NCI-H1436 treated with DMSO at 0.1 percent for 48 hours (cell line): ENCODE results near the gene CXCL8.
"Not testable (repeated sequence)": the region's sequence is repeated elsewhere in the genome, so short reads cannot be mapped to it uniquely, and the experiment has no call there.

Source experiments
- DNase-seq: peaks from one replicate; lab custom pipeline; 2025; lab: John Stamatoyannopoulos, UW

Gene CXCL8

GRCh38 chr4:73740353-73740778 lies at the start of gene CXCL8:
CXCL8 (plus strand) TSS chr4:73740569; CDS start chr4:73740659, 90 bp downstream.
- no peak for DNase-seq

- DNase-seq = not testable (repeated sequence)
These were observed 49.2 kb upstream of the CXCL8 start for GRCh38 chr4:73691201-73691600.

- no peak for DNase-seq
These were observed 48.6 kb upstream of the CXCL8 start for GRCh38 chr4:73691759-73692158.

GRCh38 chr4:73692254-73692653 lies 48.1 kb upstream of the CXCL8 start:
- DNase-seq = no peak

- DNase-seq = no peak
These were observed 47.7 kb upstream of the CXCL8 start for GRCh38 chr4:73692701-73693100.

GRCh38 chr4:73693811-73694210 lies 46.6 kb upstream of the CXCL8 start:
- no peak for DNase-seq

- DNase-seq = no peak
These were observed 42.2 kb upstream of the CXCL8 start for GRCh38 chr4:73698217-73698616.

GRCh38 chr4:73701116-73701515 lies 39.3 kb upstream of the CXCL8 start:
- DNase-seq = no peak

- DNase-seq = no peak
These were observed 37.5 kb upstream of the CXCL8 start for GRCh38 chr4:73702796-73703287.

- no peak for DNase-seq
These were observed 37.0 kb upstream of the CXCL8 start for GRCh38 chr4:73703320-73703719.

- no peak for DNase-seq
These were observed 35.9 kb upstream of the CXCL8 start for GRCh38 chr4:73704314-73705055.

GRCh38 chr4:73705056-73705432 lies 35.3 kb upstream of the CXCL8 start:
- DNase-seq = no peak

- DNase-seq = no peak
These were observed 34.6 kb upstream of the CXCL8 start for GRCh38 chr4:73705721-73706120.

- DNase-seq = no peak
These were observed 33.6 kb upstream of the CXCL8 start for GRCh38 chr4:73706811-73707210.

GRCh38 chr4:73707269-73707875 lies 33.0 kb upstream of the CXCL8 start:
- no peak for DNase-seq

- DNase-seq = no peak
These were observed 32.3 kb upstream of the CXCL8 start for GRCh38 chr4:73707918-73708577.

- no peak for DNase-seq
These were observed 30.8 kb upstream of the CXCL8 start for GRCh38 chr4:73709451-73710033.

- no peak for DNase-seq
These were observed 30.3 kb upstream of the CXCL8 start for GRCh38 chr4:73710094-73710493.

- DNase-seq = no peak
These were observed 28.4 kb upstream of the CXCL8 start for GRCh38 chr4:73711989-73712388.

GRCh38 chr4:73713650-73714049 lies 26.7 kb upstream of the CXCL8 start:
- no peak for DNase-seq

GRCh38 chr4:73714647-73715046 lies 25.7 kb upstream of the CXCL8 start:
- DNase-seq = no peak

GRCh38 chr4:73715659-73716058 lies 24.7 kb upstream of the CXCL8 start:
- no peak for DNase-seq
